Hindlimb muscle (tissue), 1 donor: Measurements from ENCODE around the gene PPIG. TPM values are rescaled to one million over a fixed set of nuclear protein-coding genes. Genes with fewer than 3 reads are reported as not detected.
"Not testable (repeated sequence)": the region's sequence is repeated elsewhere in the genome, so short reads cannot be mapped to it uniquely, and the experiment has no call there.

ENCODE experiments used
- DNase-seq: peaks from one replicate; pipeline ENCODE4 v3.0.0-alpha.2; 2013
- polyA plus RNA-seq: library from polyadenylated mRNA; unstranded; fragments of 120-200 nt; gene quantifications from one replicate; pipeline ENCODE4 v1.2.1, GENCODE V29; 2013; ENCODE audit not compliant: insufficient read length

The PPIG gene
- polyA plus RNA-seq, 1 donor, result 44.8 TPM

- no peak for DNase-seq
Measured at GRCh38 chr2:169664978-169665930, 81.1 kb downstream of the PPIG start.

GRCh38 chr2:169667583-169667982 is 83.4 kb downstream of the PPIG start:
- DNase-seq, result no peak

- DNase-seq, result no peak
Measured at GRCh38 chr2:169670215-169670651, 86.1 kb downstream of the PPIG start.

- no peak for DNase-seq
Measured at GRCh38 chr2:169670937-169671336, 86.8 kb downstream of the PPIG start.

- DNase-seq, result no peak
Measured at GRCh38 chr2:169672406-169672805, 88.3 kb downstream of the PPIG start.

- no peak for DNase-seq
Measured at GRCh38 chr2:169673106-169673505, 89.0 kb downstream of the PPIG start.

GRCh38 chr2:169673921-169674320 is 89.8 kb downstream of the PPIG start:
- DNase-seq, result no peak

GRCh38 chr2:169676357-169676756 is 92.2 kb downstream of the PPIG start:
- no peak for DNase-seq

GRCh38 chr2:169676850-169677249 is 92.7 kb downstream of the PPIG start:
- no peak for DNase-seq

- DNase-seq, result no peak
Measured at GRCh38 chr2:169683054-169683424, 98.9 kb downstream of the PPIG start.

- no peak for DNase-seq
Measured at GRCh38 chr2:169683425-169684134, 99.4 kb downstream of the PPIG start.

GRCh38 chr2:169684135-169684565 is 100.0 kb downstream of the PPIG start:
- no peak for DNase-seq

- DNase-seq, result not testable (repeated sequence)
Measured at GRCh38 chr2:169684712-169685111, 100.6 kb downstream of the PPIG start.

GRCh38 chr2:169686825-169687224 is 102.7 kb downstream of the PPIG start:
- not testable (repeated sequence) for DNase-seq

- not testable (repeated sequence) for DNase-seq
Measured at GRCh38 chr2:169687943-169688342, 103.8 kb downstream of the PPIG start.

- DNase-seq, result no peak
Measured at GRCh38 chr2:169690958-169691357, 106.8 kb downstream of the PPIG start.

Other genes starting within 250 kb of the PPIG start
- 0.05 TPM for gene LRP2, start 221.8 kb upstream of the PPIG start, polyA plus RNA-seq
- 5.3 TPM for gene BBS5, start 104.9 kb upstream of the PPIG start, polyA plus RNA-seq
- gene KLHL41, start 74.6 kb upstream of the PPIG start, polyA plus RNA-seq, result 3,726 TPM
- gene FASTKD1, start 10.5 kb upstream of the PPIG start, polyA plus RNA-seq, result 22.1 TPM
- not detected for gene CFAP210, start 110.1 kb downstream of the PPIG start, polyA plus RNA-seq
- 4.1 TPM for gene PHOSPHO2, start 110.1 kb downstream of the PPIG start, polyA plus RNA-seq
- 25.5 TPM for gene KLHL23, start 149.5 kb downstream of the PPIG start, polyA plus RNA-seq
- 97.3 TPM for gene SSB, start 214.5 kb downstream of the PPIG start, polyA plus RNA-seq
- gene METTL5, start 240.6 kb downstream of the PPIG start, polyA plus RNA-seq, result 50.8 TPM
- gene UBR3, start 243.1 kb downstream of the PPIG start, polyA plus RNA-seq, result 50.0 TPM